GM18511 (cell line): Measurements from ENCODE around the gene ZC3H7B.
"Not testable (repeated sequence)": the region's sequence is repeated elsewhere in the genome, so short reads cannot be mapped to it uniquely, and the experiment has no call there.

Experiments
- ATAC-seq: cut with Tn5 transposase; IDR thresholded peaks from one replicate; pipeline ENCODE4 v1.9.1; 2021; ENCODE audit warnings: mild to moderate bottlenecking, moderate library complexity; ENCODE audit not compliant: unreplicated experiment

ZC3H7B gene

GRCh38 chr22:41377846-41378245 is 76.5 kb downstream of the ZC3H7B start:
- ATAC-seq: no peak

- peak; percentile 13 for ATAC-seq
Measured at GRCh38 chr22:41380993-41381328, 79.6 kb downstream of the ZC3H7B start.

- ATAC-seq: peak; percentile 89
Measured at GRCh38 chr22:41381329-41382097, 80.2 kb downstream of the ZC3H7B start, which contains the start of gene TEF. Gene TEF, plus strand, starts transcription at chr22:41381942. Its CDS starts 103 bp downstream, at chr22:41382045.

- ATAC-seq: peak; percentile 39
Measured at GRCh38 chr22:41382098-41382578, 80.8 kb downstream of the ZC3H7B start.

- ATAC-seq: no peak
Measured at GRCh38 chr22:41382610-41383009, 81.3 kb downstream of the ZC3H7B start.

- no peak for ATAC-seq
Measured at GRCh38 chr22:41383085-41383484, 81.8 kb downstream of the ZC3H7B start.

- no peak for ATAC-seq
Measured at GRCh38 chr22:41384128-41384527, 82.8 kb downstream of the ZC3H7B start.

- ATAC-seq: no peak
Measured at GRCh38 chr22:41387341-41387740, 86.0 kb downstream of the ZC3H7B start.

- no peak for ATAC-seq
Measured at GRCh38 chr22:41394012-41394356, 92.7 kb downstream of the ZC3H7B start.

GRCh38 chr22:41395531-41396240 is 94.4 kb downstream of the ZC3H7B start:
- ATAC-seq: no peak

- ATAC-seq: no peak
Measured at GRCh38 chr22:41397143-41397811, 96.0 kb downstream of the ZC3H7B start.

GRCh38 chr22:41398921-41399320 is 97.6 kb downstream of the ZC3H7B start:
- ATAC-seq: no peak

GRCh38 chr22:41401781-41402648 is 100.7 kb downstream of the ZC3H7B start:
- no peak for ATAC-seq

GRCh38 chr22:41402851-41403250 is 101.5 kb downstream of the ZC3H7B start:
- not testable (repeated sequence) for ATAC-seq

GRCh38 chr22:41403532-41404318 is 102.4 kb downstream of the ZC3H7B start:
- ATAC-seq: no peak

- ATAC-seq: no peak
Measured at GRCh38 chr22:41405588-41405987, 104.3 kb downstream of the ZC3H7B start.

GRCh38 chr22:41406410-41406809 is 105.1 kb downstream of the ZC3H7B start:
- no peak for ATAC-seq

- no peak for ATAC-seq
Measured at GRCh38 chr22:41407433-41407832, 106.1 kb downstream of the ZC3H7B start.

- ATAC-seq: no peak
Measured at GRCh38 chr22:41408665-41409064, 107.3 kb downstream of the ZC3H7B start.
